Stimulated activated CD8-positive, alpha-beta memory T cell treated with anti-CD3 and anti-CD28 coated beads, Interleukin-2, amount 100 ng/mL, for 1 hour (primary cell): ENCODE measurements around the gene XYLT1.

Experiments
- DNase-seq, 2 donors: peaks; one replicate each; pipeline ENCODE4 v3.0.0-alpha.2; 2020; ENCODE audit warnings: low read depth in 2 of 2

XYLT1 gene

DNA sequence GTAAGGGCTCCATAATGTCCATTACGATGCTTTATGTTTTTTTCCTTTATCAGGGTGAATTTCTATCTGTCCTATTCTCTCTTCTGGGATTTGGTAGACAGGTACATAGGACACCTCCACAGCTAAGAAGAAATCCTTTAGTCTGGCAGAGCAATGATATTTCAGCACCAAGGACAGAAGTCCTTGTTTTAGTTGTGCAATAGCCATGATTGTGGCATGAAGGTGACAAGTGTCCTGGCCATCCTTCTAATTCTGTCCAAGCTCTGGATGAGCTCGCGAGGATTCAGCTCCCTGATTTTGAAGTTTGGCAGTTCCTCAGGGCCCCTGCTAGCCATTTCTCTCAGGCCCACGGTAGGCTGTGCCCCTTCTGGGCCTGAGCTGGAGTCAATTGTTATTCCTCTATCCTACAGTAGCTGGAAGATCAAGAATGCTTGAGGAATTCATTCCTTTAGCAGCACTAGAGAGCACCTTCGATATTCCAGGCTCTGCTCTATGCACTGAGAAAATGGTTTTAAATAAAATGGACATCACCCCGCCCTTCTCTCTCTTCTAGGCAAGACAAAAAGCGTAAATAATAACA lies 320.8 kb downstream of the XYLT1 start:
- DNase-seq = no peak

- no peak for DNase-seq
Observed at GRCh38 chr16:17147942-17148341, 322.8 kb downstream of the XYLT1 start.

DNA sequence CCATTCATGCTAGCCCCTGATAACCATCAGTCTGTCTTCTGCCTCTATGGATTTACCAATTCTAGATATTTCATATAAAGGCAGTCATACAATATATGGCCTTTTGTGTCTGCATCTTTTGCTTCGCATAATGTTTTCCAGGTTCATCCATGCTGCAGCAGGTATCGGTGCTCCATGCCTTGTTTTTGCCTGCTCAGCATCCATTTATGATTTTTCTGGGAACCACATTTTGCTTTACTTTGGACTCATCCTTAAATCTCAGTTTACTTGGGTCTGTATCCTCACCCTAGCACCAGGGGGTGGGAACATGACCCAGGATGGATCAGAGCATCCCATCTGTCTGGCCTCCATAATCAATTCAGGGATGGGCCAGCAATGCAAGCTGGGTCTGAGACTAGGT lies 325.7 kb downstream of the XYLT1 start:
- DNase-seq = no peak

GRCh38 chr16:17144431-17144830 lies 326.3 kb downstream of the XYLT1 start:
- DNase-seq = no peak

- no peak for DNase-seq
Observed at GRCh38 chr16:17143546-17144419, 327.0 kb downstream of the XYLT1 start.

DNA sequence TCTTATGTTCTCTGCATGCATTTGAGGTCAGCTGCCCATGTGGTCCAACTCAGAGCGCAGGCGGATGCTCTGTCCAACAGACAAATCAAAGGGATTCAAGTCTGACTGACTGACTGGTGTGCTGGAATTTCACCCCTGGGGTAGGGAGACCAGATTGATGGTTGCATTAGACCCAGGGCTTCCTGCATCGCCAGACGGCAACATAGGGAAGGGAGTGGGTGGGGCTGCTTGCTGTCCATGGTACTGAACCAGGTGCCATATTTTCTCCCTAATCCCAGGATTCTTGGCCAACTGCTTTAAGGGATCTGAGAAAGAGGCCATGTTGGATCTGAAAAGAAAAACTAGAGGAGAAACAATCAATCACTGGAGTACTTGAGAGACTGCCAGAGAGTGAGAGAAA lies 332.0 kb downstream of the XYLT1 start:
- no peak for DNase-seq

GRCh38 chr16:17135439-17135838 lies 335.3 kb downstream of the XYLT1 start:
- no peak for DNase-seq

GRCh38 chr16:17134586-17134985 lies 336.2 kb downstream of the XYLT1 start:
- no peak for DNase-seq

DNA sequence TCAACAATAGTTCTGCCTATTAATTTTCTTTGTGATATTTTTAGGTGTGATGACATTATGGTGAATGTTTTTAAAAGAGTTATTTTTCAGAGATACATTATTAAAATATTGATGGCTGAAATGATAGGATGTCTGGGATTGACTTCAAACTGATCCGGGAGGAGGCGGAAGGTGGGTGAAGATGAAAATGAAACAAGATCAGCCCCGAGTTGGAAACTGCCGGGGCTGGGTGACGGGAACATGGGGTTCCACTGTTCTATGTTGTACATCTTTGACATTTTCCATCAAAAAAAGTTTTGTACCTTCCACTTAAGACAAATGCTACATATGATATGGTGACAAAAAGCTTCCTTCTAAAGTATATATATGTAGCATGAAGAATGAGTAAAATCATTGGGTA lies 336.9 kb downstream of the XYLT1 start:
- DNase-seq = no peak

DNA sequence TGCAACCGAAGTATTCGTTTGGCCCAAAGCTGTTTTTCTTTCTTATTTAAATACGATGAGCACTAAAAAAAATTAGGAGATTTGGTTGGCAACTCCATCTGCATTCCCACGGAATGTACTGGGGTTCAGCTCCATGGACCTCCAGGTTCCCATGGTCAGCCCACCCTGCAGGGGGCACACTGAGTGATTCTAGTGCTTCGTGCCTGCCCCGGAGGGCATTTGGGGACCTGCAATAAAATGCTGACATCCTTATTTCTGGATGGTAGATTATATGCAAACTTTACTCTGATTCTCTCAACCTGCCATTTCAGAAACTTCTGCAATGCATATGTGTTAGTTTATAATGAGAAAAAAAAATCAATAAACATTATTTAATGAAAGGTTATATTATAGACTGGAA lies 339.4 kb downstream of the XYLT1 start:
- DNase-seq = no peak

DNA sequence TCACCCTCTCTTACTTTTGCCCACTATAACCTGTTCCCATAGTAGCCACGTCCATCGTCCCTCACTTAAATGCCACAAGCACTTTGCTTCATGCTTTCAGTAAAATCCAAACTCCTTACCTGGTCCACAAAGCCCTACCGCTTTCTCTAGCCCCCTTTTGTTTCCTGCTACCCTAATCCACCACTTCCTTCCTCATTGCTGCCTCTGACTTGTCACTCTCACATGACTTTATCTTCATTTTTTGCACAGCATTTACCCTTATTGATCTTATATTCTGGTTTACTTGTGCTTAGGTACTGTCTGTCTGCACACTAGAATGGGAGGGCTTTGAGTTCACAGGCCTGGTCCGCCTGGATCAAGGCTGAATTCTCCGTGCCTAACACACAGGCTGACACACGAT lies 340.0 kb downstream of the XYLT1 start:
- no peak for DNase-seq

DNA sequence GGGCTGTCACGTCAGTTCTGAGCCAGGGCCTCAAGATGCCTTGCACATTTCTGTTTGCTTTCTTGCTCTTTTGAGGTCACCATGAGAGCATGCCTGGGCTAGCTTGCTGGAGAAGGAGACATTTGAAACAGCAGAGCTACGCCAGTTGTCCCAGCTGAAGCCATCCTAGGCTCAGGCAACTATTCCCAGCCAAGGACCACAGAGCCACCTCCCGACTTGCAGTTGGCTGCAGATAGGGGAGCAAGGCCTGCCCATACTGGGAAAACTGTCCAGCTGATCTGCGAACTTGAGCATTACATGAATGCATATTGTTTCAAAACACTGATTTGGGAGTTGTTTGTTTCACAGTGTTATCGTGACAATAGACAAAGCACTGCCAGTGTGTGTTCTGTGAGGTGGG lies 340.8 kb downstream of the XYLT1 start:
- DNase-seq = no peak

- no peak for DNase-seq
Observed at GRCh38 chr16:17128791-17129190, 342.0 kb downstream of the XYLT1 start.

GRCh38 chr16:17126156-17126555 lies 344.6 kb downstream of the XYLT1 start:
- DNase-seq = no peak

DNA sequence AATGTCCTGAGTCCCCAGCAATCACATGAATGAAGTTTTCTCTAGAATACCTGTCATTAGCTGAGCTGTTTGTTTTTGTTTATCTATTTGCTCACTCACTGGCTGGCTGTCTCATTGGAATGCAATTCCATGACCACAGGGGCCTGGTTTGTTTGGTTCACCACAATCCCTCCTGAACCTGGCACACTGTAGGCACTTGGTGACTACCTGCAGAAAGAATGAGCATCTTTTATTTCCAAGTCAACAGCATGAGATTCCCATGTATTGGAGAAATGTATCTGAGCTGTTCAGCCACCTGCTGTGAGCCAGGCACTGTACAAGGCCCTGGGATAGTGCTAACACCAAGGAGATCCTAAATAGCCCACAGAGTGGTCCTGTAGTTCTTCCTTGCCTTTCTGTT lies 345.1 kb downstream of the XYLT1 start:
- DNase-seq = no peak

- DNase-seq = no peak
Observed at GRCh38 chr16:17117906-17118577, 352.7 kb downstream of the XYLT1 start.

DNA sequence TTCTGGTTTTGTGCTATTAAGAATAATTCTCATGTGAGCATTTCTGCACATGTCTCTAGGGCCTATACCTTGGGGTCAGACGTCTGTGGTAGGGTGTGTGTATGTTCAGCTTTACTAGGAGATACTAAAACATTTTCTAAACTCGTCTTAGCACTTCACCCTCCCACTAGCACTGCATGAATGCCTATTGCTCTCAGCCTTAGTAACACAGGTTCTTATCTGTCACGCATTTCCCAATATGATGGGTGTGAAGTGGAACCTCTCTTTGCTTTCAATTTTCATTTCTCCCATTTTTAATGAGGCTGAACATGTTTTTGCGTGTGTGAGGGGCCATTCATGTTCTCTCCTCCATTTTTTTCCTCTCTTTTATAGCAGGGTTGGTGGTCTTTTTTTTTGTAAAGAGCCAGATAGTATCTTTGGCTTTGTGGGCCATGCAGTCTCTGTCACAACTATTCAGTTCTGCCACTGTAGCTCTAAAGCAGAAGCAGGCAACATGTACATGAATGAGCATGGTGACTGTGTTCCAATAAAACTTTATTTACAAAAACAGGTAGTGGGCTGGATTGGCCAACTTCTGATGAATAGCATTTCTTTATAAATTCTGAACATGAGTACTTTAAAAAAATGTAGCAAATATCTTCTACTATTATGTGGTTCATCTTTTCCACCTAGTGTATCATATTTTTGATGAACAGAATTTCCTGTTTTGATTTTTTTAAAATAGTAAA lies 354.0 kb downstream of the XYLT1 start:
- DNase-seq = no peak

DNA sequence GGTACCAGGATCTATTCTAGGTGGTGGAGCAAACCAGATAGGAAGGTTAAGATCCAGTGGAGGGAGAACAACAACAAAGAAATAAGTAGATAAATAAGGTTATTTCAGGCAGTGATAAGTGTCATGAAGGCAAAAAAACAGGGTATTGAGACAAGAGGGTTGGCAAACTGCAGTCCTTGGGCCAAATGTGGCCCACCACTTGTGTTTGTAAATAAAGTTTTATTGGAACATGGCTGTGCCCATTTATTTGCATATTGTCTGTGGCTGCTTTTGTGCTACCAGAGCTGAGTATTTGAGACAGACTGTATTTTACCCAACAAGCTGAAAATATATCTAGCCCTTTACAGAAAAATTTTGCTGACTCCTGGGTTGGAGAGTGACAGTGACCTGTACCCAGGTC lies 361.3 kb downstream of the XYLT1 start:
- no peak for DNase-seq

DNA sequence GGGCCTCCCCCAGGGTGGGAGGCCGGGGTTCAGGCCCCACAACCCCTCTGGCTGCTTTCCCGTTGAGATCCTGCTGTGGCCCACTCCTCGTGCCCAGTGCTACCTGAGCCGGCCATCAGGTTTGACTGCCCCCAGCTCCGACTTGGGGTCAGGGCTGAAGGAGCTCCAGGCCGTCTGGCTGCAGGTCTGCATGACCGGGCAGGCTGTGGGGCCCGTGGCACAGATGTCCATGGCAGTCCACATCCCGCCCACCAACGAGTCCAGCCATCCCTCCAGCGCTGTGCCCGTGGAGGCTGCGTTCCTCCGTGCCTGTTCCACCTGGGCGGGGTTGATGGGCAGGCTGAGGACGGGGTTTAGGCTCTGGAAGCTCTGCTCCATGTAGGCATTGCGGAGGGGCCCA lies 362.2 kb downstream of the XYLT1 start:
- DNase-seq = no peak

DNA sequence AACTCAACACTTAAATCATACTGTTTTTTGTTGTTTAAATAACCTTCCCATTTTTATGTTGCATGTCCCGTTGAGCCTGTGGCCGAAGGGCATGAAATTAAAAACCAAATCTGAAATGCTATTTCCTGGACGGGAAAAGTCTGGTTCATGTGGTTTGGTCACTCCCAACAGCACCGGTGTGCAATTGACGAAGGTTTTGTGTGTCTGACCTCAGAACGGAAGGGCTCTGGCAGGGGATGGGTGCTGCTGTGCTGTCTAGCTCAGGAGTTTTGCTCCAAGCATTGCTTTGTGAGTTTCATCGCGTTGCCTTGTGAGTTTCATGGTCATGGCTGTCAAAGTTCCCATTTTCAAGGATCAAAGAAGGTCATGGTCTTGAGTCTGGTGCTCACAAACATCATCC lies 363.3 kb downstream of the XYLT1 start:
- DNase-seq = no peak

DNA sequence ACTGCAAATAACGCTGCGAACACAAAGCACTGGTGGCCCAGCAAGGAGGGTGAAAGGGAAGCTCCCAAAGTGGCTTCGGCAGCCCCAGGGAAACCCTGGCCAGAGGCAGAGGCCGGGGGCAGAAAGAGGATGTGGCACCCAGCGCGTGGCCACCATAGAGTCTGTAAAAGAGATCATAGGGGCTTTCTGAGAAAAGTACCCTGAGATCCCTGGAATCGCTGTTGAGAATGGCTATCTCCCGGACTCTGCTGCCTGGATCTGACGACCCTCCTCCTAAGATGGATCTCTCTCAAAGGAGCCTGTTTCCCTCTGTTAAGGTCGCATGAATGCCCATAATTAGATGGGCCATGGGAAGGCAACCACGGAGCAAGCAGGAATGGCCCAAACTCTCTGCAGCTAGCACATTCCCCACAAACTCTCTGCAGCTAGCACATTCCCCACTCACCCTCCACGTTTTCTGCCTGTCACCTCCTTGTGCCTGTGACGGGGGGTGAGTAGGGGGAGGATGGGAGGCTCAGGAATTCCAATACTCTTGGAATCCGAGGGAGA lies 364.4 kb downstream of the XYLT1 start:
- no peak for DNase-seq

- no peak for DNase-seq
Observed at GRCh38 chr16:17105239-17105797, 365.4 kb downstream of the XYLT1 start.
